IPS-20b (cell line): ENCODE results near the gene MARCO.

Experiments
- H3K27ac ChIP-seq: one replicate; pipeline ENCODE4 v1.5.1; 2013; ENCODE audit warnings: low read length
- H3K27me3 ChIP-seq: 2 replicates; pipeline ENCODE4 v1.6.1; 2013; ENCODE audit warnings: mild to moderate bottlenecking, low read length, inconsistent platforms; ENCODE audit not compliant: insufficient read depth
- H3K36me3 ChIP-seq: 2 replicates; pipeline ENCODE4 v1.6.1; 2013; ENCODE audit warnings: low read depth, mild to moderate bottlenecking, inconsistent platforms, low read length, moderate library complexity; ENCODE audit not compliant: insufficient read depth
- H3K4me1 ChIP-seq: 2 replicates; pipeline ENCODE4 v1.6.1; 2013; ENCODE audit warnings: mild to moderate bottlenecking, control low read depth, inconsistent platforms, low read length, moderate library complexity; ENCODE audit not compliant: insufficient read depth
- H3K4me3 ChIP-seq: 2 replicates; pipeline ENCODE4 v1.5.1; 2013; ENCODE audit warnings: mild to moderate bottlenecking, low read length, inconsistent platforms
- H3K9ac ChIP-seq: 2 replicates; pipeline ENCODE4 v1.6.1; 2013; ENCODE audit warnings: low read depth, mild to moderate bottlenecking, inconsistent platforms, low read length, moderate library complexity
- H3K9me3 ChIP-seq: 2 replicates; pipeline ENCODE4 v1.6.1; 2013; ENCODE audit warnings: mild to moderate bottlenecking, low read depth, low read length, inconsistent platforms; ENCODE audit not compliant: insufficient read depth

MARCO gene

DNA sequence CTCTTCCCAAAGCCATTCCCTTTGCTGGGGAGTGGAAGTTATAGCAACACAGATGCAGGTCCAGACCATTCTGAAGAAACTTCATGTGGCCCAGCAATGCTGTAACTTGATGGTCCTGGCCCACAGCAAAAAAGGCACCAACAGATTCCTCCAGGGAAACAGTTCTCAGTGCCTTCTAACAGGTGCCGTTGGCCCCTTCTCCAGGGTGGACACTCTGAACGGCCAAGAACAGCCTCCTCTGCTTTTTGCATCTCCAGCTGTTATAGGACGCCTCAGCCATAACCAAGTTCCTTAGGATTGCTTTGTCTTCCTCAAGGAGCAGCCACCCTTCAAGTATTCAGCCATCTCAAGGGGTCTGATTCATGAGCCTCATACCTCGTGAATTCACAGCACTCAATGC, 38.0 kb downstream of the MARCO start:
- H3K36me3 ChIP-seq: no peaks in the 10 kb centered on the region
- H3K4me1 ChIP-seq: no peaks in the 10 kb centered on the region
- H3K27ac ChIP-seq: no peak overlapping the region
- no peak overlapping the region for H3K9ac ChIP-seq
- peaks cover 37% of the 10 kb centered on the region for H3K27me3 ChIP-seq
- H3K9me3 ChIP-seq: no peaks in the 10 kb centered on the region
- no peak overlapping the region for H3K4me3 ChIP-seq

GRCh38 chr2:118980573-118980972, 38.6 kb downstream of the MARCO start:
- Histone ChIP-seq H3K36me3 (no peaks in the 10 kb centered on the region), H3K27me3 (peaks cover 32% of the 10 kb centered on the region), H3K4me1 (no peaks in the 10 kb centered on the region), H3K9ac (no peak overlapping the region), H3K4me3 (no peak overlapping the region), H3K27ac (no peak overlapping the region), H3K9me3 (no peaks in the 10 kb centered on the region)

- Histone ChIP-seq H3K4me3 (no peak overlapping the region), H3K27ac (no peak overlapping the region), H3K36me3 (no peaks in the 10 kb centered on the region), H3K27me3 (peaks cover 21% of the 10 kb centered on the region), H3K9me3 (no peaks in the 10 kb centered on the region), H3K4me1 (no peaks in the 10 kb centered on the region), H3K9ac (no peak overlapping the region)
Measured at GRCh38 chr2:118981632-118982031, 39.6 kb downstream of the MARCO start.

DNA sequence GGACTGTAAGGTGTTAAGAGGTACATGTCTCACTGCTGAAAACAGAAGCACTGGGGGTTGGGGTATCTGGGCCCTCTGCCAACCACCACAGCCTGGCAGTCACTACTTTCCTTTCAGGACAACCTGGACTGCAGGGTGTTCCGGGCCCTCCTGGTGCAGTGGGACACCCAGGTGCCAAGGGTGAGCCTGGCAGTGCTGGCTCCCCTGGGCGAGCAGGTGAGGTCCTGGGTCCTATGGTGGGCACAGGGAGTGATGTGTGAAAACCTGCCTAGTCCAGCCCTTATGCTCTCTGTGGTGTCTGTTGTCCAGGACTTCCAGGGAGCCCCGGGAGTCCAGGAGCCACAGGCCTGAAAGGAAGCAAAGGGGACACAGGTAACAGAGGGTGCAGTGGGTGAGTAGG, 40.0 kb downstream of the MARCO start:
- Histone ChIP-seq H3K9me3 (no peaks in the 10 kb centered on the region), H3K36me3 (no peaks in the 10 kb centered on the region), H3K9ac (no peak overlapping the region), H3K4me3 (no peak overlapping the region), H3K27me3 (peaks cover 19% of the 10 kb centered on the region), H3K27ac (no peak overlapping the region), H3K4me1 (no peaks in the 10 kb centered on the region)

- Histone ChIP-seq H3K4me1 (no peaks in the 10 kb centered on the region), H3K4me3 (no peak overlapping the region), H3K9ac (no peak overlapping the region), H3K27ac (no peak overlapping the region), H3K27me3 (peaks cover 17% of the 10 kb centered on the region; the same call in 1 of the 2 replicates), H3K9me3 (no peaks in the 10 kb centered on the region), H3K36me3 (no peaks in the 10 kb centered on the region)
Measured at GRCh38 chr2:118983133-118983532, 41.1 kb downstream of the MARCO start.

DNA sequence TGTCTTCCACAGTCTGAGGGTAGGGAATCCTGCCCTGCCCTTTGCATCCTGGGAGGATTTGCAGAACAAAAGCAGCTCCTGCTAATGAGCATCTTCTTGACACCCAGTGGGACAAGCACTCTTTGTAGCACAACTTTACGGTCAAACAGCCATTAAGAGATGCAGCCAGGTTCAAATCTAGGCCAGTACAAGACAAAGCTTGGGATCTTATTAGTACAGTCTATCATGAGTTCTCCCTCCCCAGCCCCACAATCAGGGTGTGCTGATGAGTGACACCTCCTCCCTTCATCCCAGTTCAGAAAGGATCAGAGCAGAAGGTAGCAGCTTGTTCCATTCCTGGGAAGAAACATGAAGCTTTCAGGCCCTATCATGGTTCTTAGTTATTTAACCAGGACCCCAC, 41.9 kb downstream of the MARCO start:
- no peak overlapping the region for H3K4me3 ChIP-seq
- H3K4me1 ChIP-seq: no peaks in the 10 kb centered on the region
- no peaks in the 10 kb centered on the region for H3K9me3 ChIP-seq
- H3K9ac ChIP-seq: no peak overlapping the region
- H3K27ac ChIP-seq: no peak overlapping the region
- no peaks in the 10 kb centered on the region for H3K36me3 ChIP-seq
- H3K27me3 ChIP-seq: peaks cover 17% of the 10 kb centered on the region; the same call in 1 of the 2 replicates

- H3K27ac ChIP-seq: no peak overlapping the region
- no peak overlapping the region for H3K9ac ChIP-seq
- H3K4me1 ChIP-seq: no peaks in the 10 kb centered on the region
- H3K4me3 ChIP-seq: no peak overlapping the region
- H3K27me3 ChIP-seq: peaks cover 8% of the 10 kb centered on the region; the same call in 1 of the 2 replicates
- H3K9me3 ChIP-seq: no peaks in the 10 kb centered on the region
- no peaks in the 10 kb centered on the region for H3K36me3 ChIP-seq
Measured at GRCh38 chr2:118986738-118987137, 44.7 kb downstream of the MARCO start.

GRCh38 chr2:118987886-118988285, 45.9 kb downstream of the MARCO start:
- Histone ChIP-seq H3K36me3 (no peaks in the 10 kb centered on the region), H3K4me1 (no peaks in the 10 kb centered on the region), H3K27me3 (peaks cover 8% of the 10 kb centered on the region; the same call in 1 of the 2 replicates)

GRCh38 chr2:118988706-118989105, 46.7 kb downstream of the MARCO start:
- Histone ChIP-seq H3K4me3 (no peak overlapping the region), H3K27me3 (peaks cover 8% of the 10 kb centered on the region; the same call in 1 of the 2 replicates), H3K4me1 (no peaks in the 10 kb centered on the region), H3K9ac (no peak overlapping the region), H3K9me3 (no peaks in the 10 kb centered on the region), H3K27ac (no peak overlapping the region), H3K36me3 (no peaks in the 10 kb centered on the region)

More at GRCh38 chr2:118987886-118988285, 45.9 kb downstream of the MARCO start:
- H3K9me3 ChIP-seq: no peaks in the 10 kb centered on the region
- H3K9ac ChIP-seq: no peak overlapping the region
- H3K27ac ChIP-seq: no peak overlapping the region
- H3K4me3 ChIP-seq: no peak overlapping the region

- no peaks in the 10 kb centered on the region for H3K4me1 ChIP-seq
- H3K4me3 ChIP-seq: no peak overlapping the region
Measured at GRCh38 chr2:118989481-118989880, 47.5 kb downstream of the MARCO start.

GRCh38 chr2:118990757-118991545, 49.0 kb downstream of the MARCO start:
- Histone ChIP-seq H3K36me3 (no peaks in the 10 kb centered on the region), H3K4me1 (no peaks in the 10 kb centered on the region), H3K4me3 (no peak overlapping the region), H3K9me3 (no peaks in the 10 kb centered on the region), H3K27ac (no peak overlapping the region), H3K9ac (no peak overlapping the region), H3K27me3 (0 out of 2 replicates have a peak, but pooled peaks cover 8% of the 10 kb centered on the region)

More at GRCh38 chr2:118989481-118989880, 47.5 kb downstream of the MARCO start:
- Histone ChIP-seq H3K36me3 (no peaks in the 10 kb centered on the region), H3K27me3 (0 out of 2 replicates have a peak, but pooled peaks cover 8% of the 10 kb centered on the region), H3K27ac (no peak overlapping the region), H3K9ac (no peak overlapping the region), H3K9me3 (no peaks in the 10 kb centered on the region)

- Histone ChIP-seq H3K9ac (no peak overlapping the region), H3K27ac (no peak overlapping the region), H3K9me3 (no peaks in the 10 kb centered on the region), H3K36me3 (no peaks in the 10 kb centered on the region), H3K4me3 (no peak overlapping the region), H3K27me3 (0 out of 2 replicates have a peak, but pooled peaks cover 8% of the 10 kb centered on the region), H3K4me1 (no peaks in the 10 kb centered on the region)
Measured at GRCh38 chr2:118991554-118991953, 49.6 kb downstream of the MARCO start.
